DOHH2 (cell line): Measurements from ENCODE around the gene CPEB4.

ENCODE experiments used
- EZH2phosphoT487 ChIP-seq: fragments of 200-600 bp; sonication (generic); IDR thresholded peaks from 2 replicates; pipeline ENCODE4 v1.6.1; 2017; ENCODE audit warnings: borderline replicate concordance, mild to moderate bottlenecking, antibody characterized with exemption, low read length, moderate library complexity, mixed read lengths
- TF ChIP-seq, protein P1 (sequence below): fragments of 200-600 bp; sonication (generic); IDR thresholded peaks from one replicate; pipeline ENCODE4 v1.5.1; 2014; ENCODE audit warnings: antibody characterized with exemption, mild to moderate bottlenecking, low read depth, low read length; ENCODE audit not compliant: poor library complexity, severe bottlenecking

DNA sequence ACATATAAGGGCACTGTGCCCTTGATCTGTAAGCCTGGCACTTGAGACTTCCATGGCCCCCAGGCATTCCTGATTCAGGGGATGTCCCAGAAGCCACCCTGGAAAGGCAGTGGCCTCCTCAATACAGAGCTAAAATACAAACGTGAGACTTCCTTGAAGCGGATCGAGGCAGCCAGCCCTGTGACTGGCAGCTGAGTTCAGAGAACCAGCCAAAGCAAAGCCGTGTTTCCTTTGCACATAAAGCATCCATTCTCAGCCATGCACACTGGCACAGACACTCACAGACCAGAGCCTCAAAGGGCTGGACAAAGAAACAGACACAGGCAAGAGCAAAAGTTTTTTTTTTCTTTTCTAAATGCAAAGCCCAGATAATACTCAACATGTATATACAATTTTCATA is 18.8 kb upstream of the CPEB4 start:
- TF ChIP-seq EZH2phosphoT487, result no peak
- TF ChIP-seq, protein P1, sequence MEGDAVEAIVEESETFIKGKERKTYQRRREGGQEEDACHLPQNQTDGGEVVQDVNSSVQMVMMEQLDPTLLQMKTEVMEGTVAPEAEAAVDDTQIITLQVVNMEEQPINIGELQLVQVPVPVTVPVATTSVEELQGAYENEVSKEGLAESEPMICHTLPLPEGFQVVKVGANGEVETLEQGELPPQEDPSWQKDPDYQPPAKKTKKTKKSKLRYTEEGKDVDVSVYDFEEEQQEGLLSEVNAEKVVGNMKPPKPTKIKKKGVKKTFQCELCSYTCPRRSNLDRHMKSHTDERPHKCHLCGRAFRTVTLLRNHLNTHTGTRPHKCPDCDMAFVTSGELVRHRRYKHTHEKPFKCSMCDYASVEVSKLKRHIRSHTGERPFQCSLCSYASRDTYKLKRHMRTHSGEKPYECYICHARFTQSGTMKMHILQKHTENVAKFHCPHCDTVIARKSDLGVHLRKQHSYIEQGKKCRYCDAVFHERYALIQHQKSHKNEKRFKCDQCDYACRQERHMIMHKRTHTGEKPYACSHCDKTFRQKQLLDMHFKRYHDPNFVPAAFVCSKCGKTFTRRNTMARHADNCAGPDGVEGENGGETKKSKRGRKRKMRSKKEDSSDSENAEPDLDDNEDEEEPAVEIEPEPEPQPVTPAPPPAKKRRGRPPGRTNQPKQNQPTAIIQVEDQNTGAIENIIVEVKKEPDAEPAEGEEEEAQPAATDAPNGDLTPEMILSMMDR, result no peak
